Fibroblast of lung (primary cell): ENCODE results near the gene ZC3H13.

Experiments
- EZH2 ChIP-seq: IDR thresholded peaks from 2 replicates; pipeline ENCODE4 v1.5.1; 2012; ENCODE audit warnings: low read length, control low read depth, mild to moderate bottlenecking; ENCODE audit errors: missing control alignments
- TF ChIP-seq, protein P1 (sequence below), 2 donors: IDR thresholded peaks in 1 of 2; conservative IDR thresholded peaks in 1 of 2; 1 replicate in 1 of 2; 2 replicates in 1 of 2; pipeline ENCODE4 v1.5.1; 2011 to 2012; ENCODE audit warnings: low read length in 2 of 2, control low read depth in 1 of 2, inconsistent platforms in 1 of 2, low read depth in 1 of 2, mild to moderate bottlenecking in 1 of 2

DNA sequence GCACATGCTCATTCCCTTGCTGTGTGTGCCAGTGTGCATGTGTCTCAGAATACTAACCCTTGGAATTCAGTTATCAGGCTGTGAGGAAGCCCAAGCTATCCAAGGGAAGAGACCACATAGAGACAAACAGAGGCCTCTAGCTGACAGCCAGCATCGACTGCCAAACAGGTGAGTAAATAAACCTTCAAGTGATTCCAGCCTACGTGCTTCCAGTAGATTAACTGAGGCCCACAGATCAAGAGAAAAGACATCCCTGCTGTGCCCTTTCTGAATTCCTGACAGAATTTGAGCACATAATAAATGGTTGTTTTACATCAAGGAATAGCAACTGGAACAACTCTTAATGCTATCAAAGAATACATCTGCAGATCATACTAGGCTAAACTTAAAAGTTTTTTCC is 17.5 kb downstream of the ZC3H13 start:
- TF ChIP-seq, protein P1, sequence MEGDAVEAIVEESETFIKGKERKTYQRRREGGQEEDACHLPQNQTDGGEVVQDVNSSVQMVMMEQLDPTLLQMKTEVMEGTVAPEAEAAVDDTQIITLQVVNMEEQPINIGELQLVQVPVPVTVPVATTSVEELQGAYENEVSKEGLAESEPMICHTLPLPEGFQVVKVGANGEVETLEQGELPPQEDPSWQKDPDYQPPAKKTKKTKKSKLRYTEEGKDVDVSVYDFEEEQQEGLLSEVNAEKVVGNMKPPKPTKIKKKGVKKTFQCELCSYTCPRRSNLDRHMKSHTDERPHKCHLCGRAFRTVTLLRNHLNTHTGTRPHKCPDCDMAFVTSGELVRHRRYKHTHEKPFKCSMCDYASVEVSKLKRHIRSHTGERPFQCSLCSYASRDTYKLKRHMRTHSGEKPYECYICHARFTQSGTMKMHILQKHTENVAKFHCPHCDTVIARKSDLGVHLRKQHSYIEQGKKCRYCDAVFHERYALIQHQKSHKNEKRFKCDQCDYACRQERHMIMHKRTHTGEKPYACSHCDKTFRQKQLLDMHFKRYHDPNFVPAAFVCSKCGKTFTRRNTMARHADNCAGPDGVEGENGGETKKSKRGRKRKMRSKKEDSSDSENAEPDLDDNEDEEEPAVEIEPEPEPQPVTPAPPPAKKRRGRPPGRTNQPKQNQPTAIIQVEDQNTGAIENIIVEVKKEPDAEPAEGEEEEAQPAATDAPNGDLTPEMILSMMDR (conservative IDR thresholded peaks at IDR 0.05 in 1 of 2, IDR thresholded peaks at IDR 0.05 in 1 of 2; ENCODE audit: low read depth in 1 of 2, low read length in 2 of 2), result no peak
- TF ChIP-seq EZH2, result no peak
